PC-3 (cell line): ENCODE data around the gene DDIT4L.
"Not testable (repeated sequence)": the region's sequence is repeated elsewhere in the genome, so short reads cannot be mapped to it uniquely, and the experiment has no call there.

Source experiments
- CTCF ChIP-seq: fragments of 300-600 bp; sonication (generic); conservative IDR thresholded peaks from 2 replicates; pipeline ENCODE4 v1.5.1; 2017; ENCODE audit warnings: antibody characterized with exemption, low read depth, mild to moderate bottlenecking, low read length
- EZH2 ChIP-seq: fragments of 300-600 bp; sonication (generic); IDR thresholded peaks from one replicate; pipeline ENCODE4 v1.6.1; 2017; ENCODE audit warnings: antibody characterized with exemption, mild to moderate bottlenecking, low read length; ENCODE audit not compliant: unreplicated experiment
- EZH2phosphoT487 ChIP-seq: fragments of 300-600 bp; sonication (generic); IDR thresholded peaks from 2 replicates; pipeline ENCODE4 v1.6.1; 2018; ENCODE audit warnings: mild to moderate bottlenecking, antibody characterized with exemption, low read length, borderline replicate concordance

GRCh38 chr4:100137320-100137719 is 52.9 kb downstream of the DDIT4L start:
- TF ChIP-seq EZH2, CTCF, EZH2phosphoT487: not testable (repeated sequence)
